DND-41 (cell line): ENCODE measurements around the gene SLC34A3.

Experiments used
- ATAC-seq: fragments of 200-7000 bp; cut with Tn5 transposase; 3 replicates; pipeline ENCODE4 v1.9.1; 2021; ENCODE audit warnings: low read depth; ENCODE audit not compliant: insufficient read depth
- DNase-seq: peaks from one replicate; pipeline ENCODE4 v3.0.0-alpha.2; 2020
- H2AFZ ChIP-seq: 2 replicates; pipeline ENCODE4 v1.6.0; 2012; ENCODE audit warnings: low read depth, low read length
- H3K27ac ChIP-seq: 2 replicates; pipeline ENCODE4 v1.5.1; 2012; ENCODE audit warnings: low read length, inconsistent platforms
- H3K27me3 ChIP-seq: fragments of 200-600 bp; sonication (generic); 2 replicates; pipeline ENCODE4 v1.6.0; 2012; ENCODE audit warnings: low read length, mild to moderate bottlenecking, inconsistent platforms; ENCODE audit not compliant: insufficient read depth, poor library complexity
- H3K36me3 ChIP-seq: 2 replicates; pipeline ENCODE4 v1.5.1; 2012; ENCODE audit warnings: low read length, inconsistent platforms; ENCODE audit not compliant: insufficient read depth
- H3K4me1 ChIP-seq: 2 replicates; pipeline ENCODE4 v1.5.1; 2012; ENCODE audit warnings: mild to moderate bottlenecking, low read length; ENCODE audit not compliant: insufficient read depth
- H3K4me2 ChIP-seq: 2 replicates; pipeline ENCODE4 v1.6.0; 2012; ENCODE audit warnings: mild to moderate bottlenecking, moderate library complexity, low read length, inconsistent platforms; ENCODE audit not compliant: insufficient read depth
- H3K4me3 ChIP-seq, 2 experiments: fragments of 200-600 bp in 1 of 2; shearing (Covaris generic) in 1 of 2; 2 replicates each; pipeline ENCODE4 v1.5.1; 2012 to 2016; ENCODE audit warnings: inconsistent platforms in 2 of 2, low read length in 2 of 2, mild to moderate bottlenecking in 2 of 2, low read depth in 1 of 2, moderate library complexity in 1 of 2
- H3K79me2 ChIP-seq: 2 replicates; pipeline ENCODE4 v1.6.0; 2012; ENCODE audit warnings: low read length, inconsistent platforms; ENCODE audit not compliant: insufficient read depth
- H3K9ac ChIP-seq: 2 replicates; pipeline ENCODE4 v1.6.0; 2012; ENCODE audit warnings: low read depth, mild to moderate bottlenecking, inconsistent platforms, low read length, moderate library complexity
- H3K9me3 ChIP-seq: 2 replicates; pipeline ENCODE4 v1.5.1; 2012; ENCODE audit warnings: low read length, moderate library complexity, mild to moderate bottlenecking, inconsistent platforms; ENCODE audit not compliant: insufficient read depth, severe bottlenecking
- H4K20me1 ChIP-seq: 2 replicates; pipeline ENCODE4 v1.6.0; 2012; ENCODE audit warnings: low read length; ENCODE audit not compliant: insufficient read depth
- EZH2 ChIP-seq: IDR thresholded peaks from 3 replicates; pipeline ENCODE4 v1.6.1; 2012; ENCODE audit warnings: borderline replicate concordance, low read depth, mild to moderate bottlenecking, moderate library complexity, low read length, inconsistent platforms; ENCODE audit not compliant: severe bottlenecking
- TF ChIP-seq, protein P1 (sequence below): IDR thresholded peaks from 2 replicates; pipeline ENCODE4 v1.5.1; 2012; ENCODE audit warnings: borderline replicate concordance, low read length, moderate library complexity, mild to moderate bottlenecking; ENCODE audit not compliant: poor library complexity, severe bottlenecking; ENCODE audit errors: extremely low read depth

The SLC34A3 gene

DNA sequence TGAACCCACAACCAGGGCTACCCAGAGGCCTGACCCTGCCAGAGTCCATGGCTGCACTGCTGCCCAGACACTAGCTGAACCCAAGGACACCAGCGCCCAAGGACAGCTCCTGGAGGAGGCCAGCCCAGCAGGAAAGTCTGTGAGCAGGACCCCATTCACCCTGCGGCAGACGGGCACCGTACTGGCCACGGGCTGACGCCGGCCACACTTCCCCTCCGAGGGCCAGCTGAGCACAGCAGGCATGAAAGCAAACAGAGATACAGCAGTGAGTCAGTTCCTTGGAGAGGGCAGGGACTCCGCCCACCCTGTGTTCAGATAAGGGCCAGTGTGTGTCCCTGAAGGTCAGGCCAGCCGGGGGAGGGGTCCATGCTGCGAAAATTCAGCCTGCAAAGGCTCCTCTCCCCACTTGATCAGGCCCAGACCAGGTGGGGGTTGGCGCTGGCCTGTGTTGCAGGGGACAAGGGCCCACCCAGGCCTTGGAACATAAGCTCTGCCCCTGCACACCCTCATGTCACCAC is 11.9 kb upstream of the SLC34A3 start:
- no peak overlapping the region for H3K4me3 ChIP-seq
- no peak for DNase-seq
- no peaks in the 10 kb centered on the region for H3K27me3 ChIP-seq
- no peak overlapping the region for H3K9ac ChIP-seq
- no peak overlapping the region for H3K27ac ChIP-seq
- peaks cover 7% of the 10 kb centered on the region for H3K4me1 ChIP-seq
- TF ChIP-seq, protein P1, sequence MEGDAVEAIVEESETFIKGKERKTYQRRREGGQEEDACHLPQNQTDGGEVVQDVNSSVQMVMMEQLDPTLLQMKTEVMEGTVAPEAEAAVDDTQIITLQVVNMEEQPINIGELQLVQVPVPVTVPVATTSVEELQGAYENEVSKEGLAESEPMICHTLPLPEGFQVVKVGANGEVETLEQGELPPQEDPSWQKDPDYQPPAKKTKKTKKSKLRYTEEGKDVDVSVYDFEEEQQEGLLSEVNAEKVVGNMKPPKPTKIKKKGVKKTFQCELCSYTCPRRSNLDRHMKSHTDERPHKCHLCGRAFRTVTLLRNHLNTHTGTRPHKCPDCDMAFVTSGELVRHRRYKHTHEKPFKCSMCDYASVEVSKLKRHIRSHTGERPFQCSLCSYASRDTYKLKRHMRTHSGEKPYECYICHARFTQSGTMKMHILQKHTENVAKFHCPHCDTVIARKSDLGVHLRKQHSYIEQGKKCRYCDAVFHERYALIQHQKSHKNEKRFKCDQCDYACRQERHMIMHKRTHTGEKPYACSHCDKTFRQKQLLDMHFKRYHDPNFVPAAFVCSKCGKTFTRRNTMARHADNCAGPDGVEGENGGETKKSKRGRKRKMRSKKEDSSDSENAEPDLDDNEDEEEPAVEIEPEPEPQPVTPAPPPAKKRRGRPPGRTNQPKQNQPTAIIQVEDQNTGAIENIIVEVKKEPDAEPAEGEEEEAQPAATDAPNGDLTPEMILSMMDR = no peak
- TF ChIP-seq EZH2 = no peak
- H3K36me3 ChIP-seq = peaks cover 19% of the 10 kb centered on the region
- H3K4me2 ChIP-seq = no peak overlapping the region
- no peaks in the 10 kb centered on the region for H3K9me3 ChIP-seq
- ATAC-seq = no peak
- H2AFZ ChIP-seq = no peak overlapping the region
- no peaks in the 10 kb centered on the region; the same call in 1 of the 2 replicates for H4K20me1 ChIP-seq
- H3K79me2 ChIP-seq = no peaks in the 10 kb centered on the region

DNA sequence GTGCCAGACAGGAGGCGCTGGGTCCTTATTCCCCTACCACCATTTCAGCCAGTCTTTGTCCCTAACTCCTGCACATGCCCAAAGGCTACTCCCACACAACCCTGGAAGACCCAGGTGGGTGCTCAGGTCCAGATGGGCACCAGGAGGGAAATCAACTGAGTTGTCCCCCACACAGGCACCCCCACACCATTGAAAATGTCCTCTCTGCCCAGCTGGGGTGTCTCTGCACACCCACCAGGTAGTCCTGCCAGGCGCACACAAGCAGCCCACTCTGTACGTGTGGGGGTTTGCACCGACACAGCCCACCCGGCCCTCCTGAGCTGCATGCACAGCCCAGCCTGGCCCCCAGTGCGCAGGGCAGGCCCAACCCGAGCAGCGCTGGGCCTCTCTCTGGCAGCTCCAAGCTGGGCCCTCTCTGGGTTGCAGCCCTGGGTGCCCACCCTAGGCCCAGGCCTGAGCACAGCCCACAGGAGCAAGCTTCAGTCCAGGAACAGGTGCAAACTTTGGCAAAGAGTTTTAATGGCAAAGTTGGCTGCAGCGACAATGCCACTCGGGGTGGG is 10.9 kb upstream of the SLC34A3 start:
- Histone ChIP-seq H3K4me2 (no peak overlapping the region), H3K9ac (no peak overlapping the region), H3K27me3 (no peaks in the 10 kb centered on the region), H2AFZ (no peak overlapping the region), H4K20me1 (no peaks in the 10 kb centered on the region; the same call in 1 of the 2 replicates), H3K36me3 (peaks cover 11% of the 10 kb centered on the region), H3K9me3 (no peaks in the 10 kb centered on the region), H3K27ac (no peak overlapping the region), H3K79me2 (no peaks in the 10 kb centered on the region), H3K4me3 (no peak overlapping the region), H3K4me1 (peaks cover 17% of the 10 kb centered on the region)
- TF ChIP-seq EZH2 = no peak
- TF ChIP-seq, protein P1 = no peak
- ATAC-seq = no peak
- no peak for DNase-seq

DNA sequence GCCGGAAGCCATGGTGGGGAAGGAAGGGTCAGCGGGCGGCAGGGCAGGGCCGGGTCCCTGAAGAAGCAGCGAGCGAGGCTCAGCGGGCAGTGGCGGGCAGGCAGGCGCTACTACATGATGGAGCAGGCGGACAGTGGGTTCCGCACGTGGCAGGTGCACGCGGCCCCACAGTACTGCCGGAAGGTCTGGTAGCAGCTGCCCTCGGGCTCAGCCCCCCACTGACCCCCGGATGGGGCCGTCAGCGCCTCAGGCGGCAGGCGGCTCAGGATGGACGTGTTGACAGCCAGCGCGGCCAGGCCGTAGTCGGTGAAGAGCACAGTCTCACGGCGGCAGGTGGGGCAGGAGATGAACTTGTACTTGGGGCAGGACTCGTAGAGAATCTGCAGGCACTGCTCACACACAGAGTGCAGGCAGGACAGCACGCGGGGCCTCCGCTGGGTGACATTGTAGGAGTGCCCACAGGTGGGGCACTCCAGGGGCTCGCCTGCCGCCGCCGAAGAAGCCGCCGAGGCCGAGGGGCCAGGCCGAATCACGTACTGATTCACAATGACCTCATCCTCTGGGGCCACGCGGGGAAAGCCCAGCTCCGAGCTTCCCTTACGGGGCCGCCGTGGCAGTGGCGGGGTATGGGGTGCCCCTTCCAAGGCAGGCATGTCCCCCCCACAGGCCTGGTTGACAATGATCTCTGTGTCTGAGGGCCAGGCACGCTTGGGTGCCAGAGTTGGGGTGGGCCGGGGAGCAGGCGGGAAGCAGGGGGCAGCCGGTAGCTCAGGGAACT is 10.2 kb upstream of the SLC34A3 start:
- TF ChIP-seq EZH2 = no peak
- TF ChIP-seq, protein P1 = no peak
- Histone ChIP-seq H3K4me2 (no peak overlapping the region), H3K79me2 (no peaks in the 10 kb centered on the region), H3K9ac (no peak overlapping the region), H3K27ac (no peak overlapping the region), H3K27me3 (no peaks in the 10 kb centered on the region), H3K36me3 (peaks cover 7% of the 10 kb centered on the region), H3K9me3 (no peaks in the 10 kb centered on the region), H4K20me1 (no peaks in the 10 kb centered on the region; the same call in 1 of the 2 replicates), H3K4me1 (peaks cover 17% of the 10 kb centered on the region), H3K4me3 (no peak overlapping the region), H2AFZ (no peak overlapping the region)
- DNase-seq = no peak
- ATAC-seq = no peak
